Bronchial epithelial cell (primary cell): ENCODE results near the gene CX3CL1. TPM values are rescaled to one million over a fixed set of nuclear protein-coding genes. Genes with fewer than 3 reads are reported as not detected.

Experiments used
- DNase-seq: peaks from one replicate; pipeline ENCODE4 v3.0.0-alpha.2; 2010; ENCODE audit warnings: low read depth
- FAIRE-seq: peaks from 2 replicates; lab custom pipeline; 2011; peaks lifted over from hg19 to GRCh38; lab: Jason Lieb, UNC
- H3K27me3 ChIP-seq: 2 replicates; pipeline ENCODE4 v1.5.1; 2011; ENCODE audit warnings: low read length; ENCODE audit not compliant: control insufficient read depth, insufficient read depth
- H3K36me3 ChIP-seq: 2 replicates; pipeline ENCODE4 v1.5.1; 2011; ENCODE audit warnings: low read length; ENCODE audit not compliant: control insufficient read depth, insufficient read depth
- H3K4me3 ChIP-seq: 2 replicates; pipeline ENCODE4 v1.5.1; 2011; ENCODE audit warnings: mild to moderate bottlenecking, low read depth, low read length, control low read depth
- total RNA-seq: library from RNA; depleted of rRNA; stranded (reverse); fragments of >200 nt; gene quantifications from 2 replicates; pipeline ENCODE4 v1.2.1, GENCODE V29; 2014
- TF ChIP-seq, protein P1 (sequence below): IDR thresholded peaks from 2 replicates; pipeline ENCODE4 v1.5.1; 2011; ENCODE audit warnings: mild to moderate bottlenecking, moderate library complexity, low read length, control low read depth, inconsistent platforms; ENCODE audit not compliant: insufficient read depth, severe bottlenecking

CX3CL1 gene
- total RNA-seq, 1 donor from 2014 or later, result not detected

DNA sequence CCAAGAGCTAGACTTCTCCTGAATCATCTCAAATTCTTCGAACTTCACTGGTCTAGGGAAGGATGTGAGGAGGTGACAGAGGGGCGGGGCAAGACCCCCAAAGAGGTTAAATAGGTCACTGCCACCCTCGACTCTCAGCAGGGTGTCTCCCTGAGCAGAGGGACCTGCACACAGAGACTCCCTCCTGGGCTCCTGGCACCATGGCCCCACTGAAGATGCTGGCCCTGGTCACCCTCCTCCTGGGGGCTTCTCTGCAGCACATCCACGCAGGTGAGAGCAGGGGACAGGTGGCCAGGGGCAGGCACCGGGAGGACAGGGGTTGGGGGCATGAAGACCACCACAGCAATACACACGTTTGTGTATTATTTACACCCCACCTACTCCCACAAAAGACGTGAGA lies 41.4 kb downstream of the CX3CL1 start:
- Histone ChIP-seq H3K4me3 (no peak overlapping the region), H3K27me3 (peaks cover 7% of the 10 kb centered on the region), H3K36me3 (no peaks in the 10 kb centered on the region)
- TF ChIP-seq, protein P1, sequence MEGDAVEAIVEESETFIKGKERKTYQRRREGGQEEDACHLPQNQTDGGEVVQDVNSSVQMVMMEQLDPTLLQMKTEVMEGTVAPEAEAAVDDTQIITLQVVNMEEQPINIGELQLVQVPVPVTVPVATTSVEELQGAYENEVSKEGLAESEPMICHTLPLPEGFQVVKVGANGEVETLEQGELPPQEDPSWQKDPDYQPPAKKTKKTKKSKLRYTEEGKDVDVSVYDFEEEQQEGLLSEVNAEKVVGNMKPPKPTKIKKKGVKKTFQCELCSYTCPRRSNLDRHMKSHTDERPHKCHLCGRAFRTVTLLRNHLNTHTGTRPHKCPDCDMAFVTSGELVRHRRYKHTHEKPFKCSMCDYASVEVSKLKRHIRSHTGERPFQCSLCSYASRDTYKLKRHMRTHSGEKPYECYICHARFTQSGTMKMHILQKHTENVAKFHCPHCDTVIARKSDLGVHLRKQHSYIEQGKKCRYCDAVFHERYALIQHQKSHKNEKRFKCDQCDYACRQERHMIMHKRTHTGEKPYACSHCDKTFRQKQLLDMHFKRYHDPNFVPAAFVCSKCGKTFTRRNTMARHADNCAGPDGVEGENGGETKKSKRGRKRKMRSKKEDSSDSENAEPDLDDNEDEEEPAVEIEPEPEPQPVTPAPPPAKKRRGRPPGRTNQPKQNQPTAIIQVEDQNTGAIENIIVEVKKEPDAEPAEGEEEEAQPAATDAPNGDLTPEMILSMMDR, result no peak
- no peak for DNase-seq
- FAIRE-seq, result no peak

DNA sequence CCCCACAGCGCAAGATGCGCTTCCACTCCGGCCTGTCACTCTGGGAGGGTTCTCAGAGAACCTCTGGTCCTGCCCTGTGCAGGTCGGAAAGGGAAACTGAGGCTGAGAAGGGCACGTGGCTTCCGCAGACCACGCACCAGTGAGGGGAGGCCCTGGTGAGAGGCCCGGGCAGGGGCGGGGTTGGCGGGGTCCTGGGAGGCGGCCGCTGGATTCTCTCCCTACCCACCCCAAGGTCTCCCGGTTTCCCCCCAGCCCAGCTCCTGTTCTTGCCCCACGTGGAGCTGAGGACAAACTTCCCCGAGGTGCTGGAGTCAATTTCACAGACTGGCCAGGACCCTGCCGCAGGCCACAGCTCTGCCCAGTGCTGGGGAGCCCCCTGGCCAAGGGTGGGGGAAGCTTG lies 43.8 kb downstream of the CX3CL1 start:
- H3K4me3 ChIP-seq, result no peak overlapping the region
- DNase-seq, result no peak
- FAIRE-seq, result no peak
- no peaks in the 10 kb centered on the region for H3K36me3 ChIP-seq
- peaks cover 7% of the 10 kb centered on the region for H3K27me3 ChIP-seq
- TF ChIP-seq, protein P1, result no peak

DNA sequence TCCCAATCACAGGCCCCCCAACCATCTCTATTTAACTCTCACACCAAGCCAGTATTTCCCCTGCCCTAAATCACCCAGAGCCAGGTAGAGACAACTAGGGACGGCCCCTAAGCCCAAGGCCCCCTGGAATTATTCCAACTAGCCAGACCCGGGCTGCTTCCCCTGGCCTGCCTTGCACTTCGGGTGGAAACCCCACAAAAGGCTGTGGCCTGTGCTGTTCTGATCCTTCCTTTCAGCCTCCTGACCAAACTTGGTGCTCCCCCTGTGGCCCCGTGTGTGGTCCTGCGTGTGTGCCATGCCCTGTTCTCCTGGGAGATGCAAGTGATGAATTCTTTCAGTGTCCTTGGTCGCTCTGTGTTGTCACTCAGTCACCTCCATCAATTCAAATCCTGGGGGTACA lies 47.2 kb downstream of the CX3CL1 start:
- Histone ChIP-seq H3K27me3 (no peaks in the 10 kb centered on the region), H3K4me3 (no peak overlapping the region), H3K36me3 (no peaks in the 10 kb centered on the region)
- no peak for DNase-seq
- TF ChIP-seq, protein P1, result no peak
- no peak for FAIRE-seq

DNA sequence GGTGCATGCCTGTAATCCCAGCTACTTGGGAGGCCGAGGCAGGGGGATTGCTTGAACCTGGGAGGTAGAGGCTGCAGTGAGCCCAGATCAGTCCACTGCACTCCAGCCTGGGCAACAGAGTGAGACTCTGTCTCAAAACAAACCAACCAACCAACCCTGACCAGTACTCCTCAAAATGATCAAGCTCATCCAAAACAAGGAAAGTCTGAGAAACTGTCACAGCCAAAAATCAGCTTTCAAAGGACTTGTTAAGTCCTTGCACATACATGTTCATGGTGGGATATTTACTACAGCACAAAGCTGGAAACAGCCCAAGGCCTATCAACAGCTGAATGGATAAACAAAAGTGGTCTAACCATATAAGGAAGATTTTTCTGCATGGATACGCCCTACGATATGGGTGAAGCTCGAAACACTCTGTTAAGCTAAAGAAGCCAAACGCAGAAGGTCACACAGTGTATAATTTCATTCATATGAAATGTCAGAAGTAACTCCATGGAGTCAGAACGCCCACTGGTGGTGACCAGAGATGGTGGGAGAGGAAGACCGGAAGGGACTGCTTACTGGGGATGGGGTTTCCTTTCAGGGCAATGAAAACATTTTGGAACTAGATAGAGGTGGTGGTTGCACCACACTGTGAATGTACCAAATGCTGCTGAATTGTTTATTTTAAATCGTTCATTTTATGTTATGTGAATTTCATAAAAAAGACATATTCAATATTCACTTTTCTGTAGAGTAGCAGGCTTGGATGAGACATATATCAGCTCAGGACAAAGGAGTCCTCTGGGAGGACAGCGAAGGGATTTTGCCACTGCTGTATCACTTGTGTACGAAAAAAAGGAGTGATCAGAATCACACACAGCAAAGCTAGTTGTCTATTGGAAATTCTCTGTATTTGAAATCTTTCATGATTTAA lies 50.0 kb downstream of the CX3CL1 start:
- no peak overlapping the region for H3K4me3 ChIP-seq
- TF ChIP-seq, protein P1, result peak; percentile 57
- FAIRE-seq (no peak), DNase-seq (peak; percentile 53)
- no peaks in the 10 kb centered on the region for H3K27me3 ChIP-seq
- no peaks in the 10 kb centered on the region for H3K36me3 ChIP-seq

DNA sequence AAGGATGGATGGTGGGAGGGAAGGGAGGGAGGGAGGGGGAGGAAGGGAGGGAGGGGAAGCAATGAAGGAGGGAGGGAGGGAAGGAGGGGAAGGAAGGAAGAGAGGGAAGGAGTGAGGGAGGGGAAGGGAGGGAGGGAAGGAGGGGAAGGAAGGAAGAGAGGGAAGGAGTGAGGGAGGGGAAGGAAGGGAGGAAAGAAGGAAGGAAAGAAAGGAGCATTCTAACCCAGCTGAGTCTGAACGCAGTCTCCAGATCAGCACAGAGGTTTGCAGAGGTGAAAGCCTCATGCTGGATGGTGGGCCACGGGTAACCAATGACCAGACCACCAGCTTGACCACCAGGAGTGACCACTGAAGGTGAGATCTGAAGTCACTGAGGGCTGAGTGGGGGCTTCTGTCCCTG lies 50.9 kb downstream of the CX3CL1 start:
- H3K27me3 ChIP-seq, result no peaks in the 10 kb centered on the region
- DNase-seq, result no peak
- TF ChIP-seq, protein P1, result no peak
- FAIRE-seq, result no peak
- no peak overlapping the region for H3K4me3 ChIP-seq
- H3K36me3 ChIP-seq, result no peaks in the 10 kb centered on the region

DNA sequence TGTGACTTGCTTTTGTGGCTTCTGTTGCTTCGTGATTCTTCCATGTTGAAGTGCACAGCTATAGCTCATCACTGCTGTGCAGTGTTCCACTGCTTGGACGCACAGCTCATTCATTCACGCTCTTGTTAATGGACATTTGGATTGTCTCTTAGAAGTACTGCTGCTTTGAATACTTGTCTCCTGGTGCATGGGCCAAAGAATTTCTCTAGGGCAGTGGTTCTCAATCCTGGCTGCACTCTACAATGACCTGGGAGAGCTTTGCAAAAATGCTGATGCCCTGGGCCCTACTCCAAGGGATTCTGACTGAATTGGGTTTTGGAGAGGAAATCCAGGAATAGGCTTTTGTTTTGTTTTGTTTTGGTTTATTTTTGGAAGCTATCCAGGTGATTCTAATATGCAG lies 52.3 kb downstream of the CX3CL1 start:
- FAIRE-seq, result no peak
- Histone ChIP-seq H3K27me3 (no peaks in the 10 kb centered on the region), H3K36me3 (peaks cover 4% of the 10 kb centered on the region), H3K4me3 (no peak overlapping the region)
- TF ChIP-seq, protein P1, result no peak
- DNase-seq, result no peak
